PC-9 (cell line): ENCODE measurements around the gene GPBAR1. TPM values are rescaled to one million over a fixed set of nuclear protein-coding genes. Genes with fewer than 3 reads are reported as not detected.

Experiments
- BruUV-seq: library from RNA; stranded (reverse); fragments of 400-500 nt; replicated peaks from 2 replicates; lab custom pipeline; 2021; lab: Mats Ljungman, UMichigan
- CTCF ChIA-PET: fragments of 300-600 bp; sonication (Branson Sonifier 250); formaldehyde crosslinking; loops from one replicate; lab custom pipeline; 2022; ENCODE audit warnings: antibody characterized with exemption; lab: Charles Lee
- POLR2A ChIA-PET: fragments of 300-600 bp; sonication (Branson Sonifier 250); formaldehyde crosslinking; loops from one replicate; lab custom pipeline; 2022; ENCODE audit warnings: antibody characterized with exemption; ENCODE audit not compliant: unreplicated experiment; lab: Charles Lee
- DNase-seq, 2 experiments: peaks; one replicate each; pipeline versions ENCODE4 v3.0.0 to v3.0.0-alpha.2; 2015 to 2022; ENCODE audit warnings: mixed read lengths in 1 of 2
- H2AFZ ChIP-seq: fragments of 200-600 bp; sonication (generic); 2 replicates; pipeline ENCODE4 v1.8.1; 2017; ENCODE audit warnings: antibody characterized with exemption
- H3F3A ChIP-seq: fragments of 200-600 bp; sonication (generic); 2 replicates; pipeline ENCODE4 v1.8.1; 2017; ENCODE audit warnings: antibody characterized with exemption, mild to moderate bottlenecking, low read depth; ENCODE audit not compliant: insufficient read depth
- H3K27ac ChIP-seq: fragments of 200-600 bp; sonication (generic); 2 replicates; pipeline ENCODE4 v1.6.1; 2016; ENCODE audit warnings: mixed run types
- H3K27me3 ChIP-seq: fragments of 200-600 bp; sonication (generic); 2 replicates; pipeline ENCODE4 v1.6.1; 2016; ENCODE audit warnings: low read depth, mixed run types; ENCODE audit not compliant: insufficient read depth
- H3K36me3 ChIP-seq: fragments of 200-600 bp; sonication (generic); 2 replicates; pipeline ENCODE4 v1.6.1; 2016; ENCODE audit warnings: low read depth, mixed run types
- H3K4me1 ChIP-seq: fragments of 200-600 bp; sonication (generic); replicated peaks from 2 replicates; pipeline ENCODE4 v1.6.1; 2016; ENCODE audit warnings: mixed run types; ENCODE audit not compliant: insufficient read depth
- H3K4me2 ChIP-seq: fragments of 200-600 bp; sonication (generic); 2 replicates; pipeline ENCODE4 v1.6.1; 2017; ENCODE audit warnings: mixed run types
- H3K4me3 ChIP-seq: fragments of 200-600 bp; sonication (generic); 2 replicates; pipeline ENCODE4 v1.6.1; 2016; ENCODE audit warnings: mixed run types
- H3K79me2 ChIP-seq: fragments of 200-600 bp; sonication (generic); 2 replicates; pipeline ENCODE4 v1.6.1; 2017; ENCODE audit warnings: low read depth, mixed run types
- H3K9me2 ChIP-seq: fragments of 200-600 bp; sonication (generic); 2 replicates; pipeline ENCODE4 v1.8.1; 2017; ENCODE audit warnings: mild to moderate bottlenecking; ENCODE audit not compliant: insufficient read depth
- H3K9me3 ChIP-seq: fragments of 200-600 bp; sonication (generic); 2 replicates; pipeline ENCODE4 v1.8.1; 2016; ENCODE audit warnings: low read depth; ENCODE audit not compliant: insufficient read depth
- H4K20me1 ChIP-seq: fragments of 200-600 bp; sonication (generic); 2 replicates; pipeline ENCODE4 v1.8.1; 2017; ENCODE audit not compliant: insufficient read depth
- CTCF ChIP-seq: fragments of 200-600 bp; sonication (generic); conservative IDR thresholded peaks from 2 replicates; pipeline ENCODE4 v1.6.1; 2017; ENCODE audit warnings: mixed run types, antibody characterized with exemption, mild to moderate bottlenecking, moderate library complexity
- EZH2 ChIP-seq: fragments of 200-600 bp; sonication (generic); IDR thresholded peaks from 2 replicates; pipeline ENCODE4 v1.8.0; 2017; ENCODE audit warnings: antibody characterized with exemption, low read depth
- intact Hi-C: fragments of 100-400 bp; cut with micrococcal nuclease; formaldehyde crosslinking; loops from one replicate; pipeline ENCODE4 v1.10.0; 2022; ENCODE audit not compliant: unreplicated experiment
- total RNA-seq: library from RNA; stranded (reverse); gene quantifications from 2 replicates; pipeline ENCODE4 v1.2.3, GENCODE V29; 2021

Gene GPBAR1
- total RNA-seq, 1 experiment from 2014 or later = 0.22 TPM

GRCh38 chr2:218301176-218301819, 40.5 kb downstream of the GPBAR1 start:
- Histone ChIP-seq H3K27ac (no peak overlapping the region), H3K79me2 (no peaks in the 10 kb centered on the region), H3K36me3 (no peaks in the 10 kb centered on the region), H2AFZ (no peak overlapping the region), H3F3A (peaks cover 35% of the 10 kb centered on the region), H3K9me2 (no peaks in the 10 kb centered on the region), H3K4me3 (no peak overlapping the region), H3K27me3 (no peaks in the 10 kb centered on the region), H3K9me3 (no peaks in the 10 kb centered on the region), H3K4me2 (peak overlapping the region; percentile 33; the same call in 1 of the 2 replicates), H3K4me1 (peaks cover 34% of the 10 kb centered on the region), H4K20me1 (no peaks in the 10 kb centered on the region)
- TF ChIP-seq CTCF (peak; percentile 97), EZH2 (no peak)
- CTCF ChIA-PET = interaction anchor here (2.2 kb wide), 1 partner anchor 55 kb away, joined by 7 read pairs; the partner anchor contains the start of gene CATIP
- no TSS peak for BruUV-seq
- intact Hi-C loops = loop anchor here (1.0 kb wide), 4 partner anchors 22 to 95 kb away; partner anchors contain the start of gene CATIP
- POLR2A ChIA-PET = interaction anchor here (0.7 kb wide), 1 partner anchor 117 kb away, joined by 3 read pairs; no protein-coding TSS in a partner anchor
- peak; percentile 73 to 81 for DNase-seq

- H3K4me2 ChIP-seq = no peak overlapping the region
- no peak for DNase-seq
- TF ChIP-seq EZH2 = no peak
- no peak for TF ChIP-seq CTCF
- no TSS peak for BruUV-seq
- POLR2A ChIA-PET = no interaction called here
- CTCF ChIA-PET = no interaction called here
- H4K20me1 ChIP-seq = no peaks in the 10 kb centered on the region
- no peaks in the 10 kb centered on the region for H3K79me2 ChIP-seq
- no peak overlapping the region for H3K4me3 ChIP-seq
- H3K27ac ChIP-seq = no peak overlapping the region
- H3K9me3 ChIP-seq = no peaks in the 10 kb centered on the region
- H3K36me3 ChIP-seq = no peaks in the 10 kb centered on the region
- H3K4me1 ChIP-seq = peaks cover 4% of the 10 kb centered on the region; the same call in 1 of the 2 replicates
- intact Hi-C loops = no loop called here
- no peak overlapping the region for H2AFZ ChIP-seq
- no peaks in the 10 kb centered on the region for H3K27me3 ChIP-seq
- peaks cover 5% of the 10 kb centered on the region; the same call in 1 of the 2 replicates for H3F3A ChIP-seq
- no peaks in the 10 kb centered on the region for H3K9me2 ChIP-seq
These were observed 44.6 kb downstream of the GPBAR1 start for GRCh38 chr2:218305383-218305782.

- no TSS peak for BruUV-seq
- POLR2A ChIA-PET = interaction anchor here (0.6 kb wide), 1 partner anchor 341 kb away, joined by 4 read pairs; no protein-coding TSS in a partner anchor
- TF ChIP-seq EZH2 (no peak), CTCF (no peak)
- Histone ChIP-seq H3K27ac (no peak overlapping the region), H3K4me3 (no peak overlapping the region), H3K27me3 (no peaks in the 10 kb centered on the region), H3K4me2 (no peak overlapping the region), H3K9me3 (no peaks in the 10 kb centered on the region), H3K4me1 (0 out of 2 replicates have a peak, but pooled peaks cover 4% of the 10 kb centered on the region), H2AFZ (no peak overlapping the region), H3F3A (no peaks in the 10 kb centered on the region), H3K79me2 (no peaks in the 10 kb centered on the region), H3K36me3 (no peaks in the 10 kb centered on the region), H4K20me1 (no peaks in the 10 kb centered on the region), H3K9me2 (no peaks in the 10 kb centered on the region)
- no peak for DNase-seq
- CTCF ChIA-PET = no interaction called here
- intact Hi-C loops = no loop called here
These were observed 45.5 kb downstream of the GPBAR1 start for GRCh38 chr2:218306184-218306920.
